Measurements from ENCODE around the gene SLC39A8.
A peak's percentile ranks its signal among the peaks of the same experiment; 100 is the strongest.
"Not testable (repeated sequence)": the region's sequence is repeated elsewhere in the genome, so short reads cannot be mapped to it uniquely, and the experiment has no call there.

Gene SLC39A8

DNA sequence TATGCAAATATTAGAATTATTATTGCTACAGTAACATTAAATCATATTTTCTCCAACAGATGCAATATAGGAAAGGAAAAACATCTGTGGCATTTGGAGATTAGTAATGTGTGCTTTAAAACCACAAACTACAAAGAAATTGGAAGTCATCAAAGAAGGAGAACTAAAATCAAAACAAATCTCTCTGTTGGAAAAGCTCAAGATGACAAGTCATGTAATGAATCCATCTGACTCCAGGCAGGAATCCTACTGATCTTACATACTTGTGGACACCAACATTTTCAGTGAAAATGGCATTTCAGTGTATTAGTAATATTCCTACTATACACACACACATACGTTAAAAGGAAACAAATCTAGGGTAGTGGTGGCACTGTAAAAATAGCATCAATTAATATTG, 98.2 kb downstream of the SLC39A8 start:
- no CpG with 5 or more reads among the region's 1 CpG for WGBS, 2 donors (ENCODE audit: extremely low coverage in 2 of 2, insufficient read length in 2 of 2, insufficient replicate concordance in 1 of 2)
- H3K14ac ChIP-seq (ENCODE audit: low read length), result no peak overlapping the region

DNA sequence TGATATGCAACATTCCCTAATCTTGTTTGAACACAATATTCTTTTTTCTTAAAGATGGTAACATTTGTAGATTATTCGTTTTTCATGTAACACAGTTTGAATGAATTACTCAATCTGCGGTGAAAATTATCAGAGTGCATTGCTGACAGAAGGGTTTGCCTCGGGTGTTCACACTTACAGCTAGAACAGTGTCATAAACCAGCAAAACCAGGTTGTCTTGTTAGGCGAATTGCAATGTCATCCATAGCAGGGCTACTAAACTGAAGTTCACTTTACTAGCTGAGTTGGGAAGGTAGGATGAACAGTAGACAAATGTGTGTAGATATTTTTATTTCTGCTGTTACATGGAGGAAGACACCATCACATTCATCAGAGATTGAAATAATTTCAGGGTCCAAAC, 98.9 kb downstream of the SLC39A8 start:
- no CpG with 5 or more reads among the region's 4 CpGs for WGBS, 2 donors (ENCODE audit: extremely low coverage in 2 of 2, insufficient read length in 2 of 2, insufficient replicate concordance in 1 of 2)
- H2AFZ ChIP-seq (ENCODE audit: low read length), result no peak overlapping the region
- no peak overlapping the region for H3K27ac ChIP-seq (replicated peaks; ENCODE audit: low read length)
- peaks cover 0 to 2% of the 10 kb centered on the region in 2 donors for H3K9me3 ChIP-seq (replicated peaks in 1 of 2; ENCODE audit: control insufficient read depth in 2 of 2, insufficient read depth in 1 of 2, low read depth in 1 of 2, low read length in 2 of 2)
- H3K9ac ChIP-seq (ENCODE audit: low read depth, low read length, poor library complexity), result no peak overlapping the region
- no peak overlapping the region for H3K14ac ChIP-seq (ENCODE audit: low read length)
- no peak overlapping the region for H2BK120ac ChIP-seq (ENCODE audit: low read depth, low read length)
- no peak overlapping the region for H2AK5ac ChIP-seq (ENCODE audit: low read depth, low read length)
- no peak overlapping the region for H3K23ac ChIP-seq (ENCODE audit: low read depth, low read length, poor library complexity)
- no peaks in the 10 kb centered on the region for H3K4me1 ChIP-seq (ENCODE audit: control insufficient read depth in 2 of 2, insufficient read depth in 1 of 2, low read depth in 1 of 2, low read length in 2 of 2)
- DNase-seq (ENCODE audit: low spot score), result no peak
- H2BK12ac ChIP-seq (ENCODE audit: low read length), result no peak overlapping the region
- H3K79me1 ChIP-seq (ENCODE audit: low read depth, low read length), result no peaks in the 10 kb centered on the region
- H3K18ac ChIP-seq (ENCODE audit: low read length), result no peak overlapping the region
- no peak overlapping the region for H3K4ac ChIP-seq (ENCODE audit: low read length)
- no peak overlapping the region for H2BK15ac ChIP-seq (ENCODE audit: low read length)
- H4K8ac ChIP-seq (ENCODE audit: low read depth, low read length), result no peak overlapping the region
- H4K91ac ChIP-seq (ENCODE audit: low read depth, low read length, poor library complexity), result no peak overlapping the region
- H3K27me3 ChIP-seq (ENCODE audit: control insufficient read depth in 3 of 3, insufficient read depth in 3 of 3, low read depth in 1 of 3, low read length in 3 of 3), result no peaks in the 10 kb centered on the region
- H3K36me3 ChIP-seq (replicated peaks in 1 of 2; ENCODE audit: control insufficient read depth in 2 of 2, insufficient read depth in 2 of 2, low read length in 2 of 2), result no peaks in the 10 kb centered on the region
- H2BK5ac ChIP-seq (ENCODE audit: low read length), result no peak overlapping the region
- no peak overlapping the region for H3K4me2 ChIP-seq (ENCODE audit: insufficient read depth, low read length, poor library complexity, severe bottlenecking)
- no peak overlapping the region for H3K4me3 ChIP-seq (ENCODE audit: low read length in 2 of 2)

More for the DNA sequence above, 98.2 kb downstream of the SLC39A8 start:
- no peak for DNase-seq (ENCODE audit: low spot score)
- no peak overlapping the region for H3K9ac ChIP-seq (ENCODE audit: low read depth, low read length, poor library complexity)
- H4K8ac ChIP-seq (ENCODE audit: low read depth, low read length), result no peak overlapping the region
- no peak overlapping the region for H3K23ac ChIP-seq (ENCODE audit: low read depth, low read length, poor library complexity)
- H3K4me2 ChIP-seq (ENCODE audit: insufficient read depth, low read length, poor library complexity, severe bottlenecking), result no peak overlapping the region
- no peaks in the 10 kb centered on the region for H3K79me1 ChIP-seq (ENCODE audit: low read depth, low read length)
- no peak overlapping the region for H2AK5ac ChIP-seq (ENCODE audit: low read depth, low read length)
- H3K36me3 ChIP-seq (replicated peaks in 1 of 2; ENCODE audit: control insufficient read depth in 2 of 2, insufficient read depth in 2 of 2, low read length in 2 of 2), result no peaks in the 10 kb centered on the region
- no peaks in the 10 kb centered on the region for H3K27me3 ChIP-seq (ENCODE audit: control insufficient read depth in 3 of 3, insufficient read depth in 3 of 3, low read depth in 1 of 3, low read length in 3 of 3)
- H2BK15ac ChIP-seq (ENCODE audit: low read length), result no peak overlapping the region
- H2BK12ac ChIP-seq (ENCODE audit: low read length), result no peak overlapping the region
- H2AFZ ChIP-seq (ENCODE audit: low read length), result no peak overlapping the region
- no peak overlapping the region for H4K91ac ChIP-seq (ENCODE audit: low read depth, low read length, poor library complexity)
- no peak overlapping the region for H3K4ac ChIP-seq (ENCODE audit: low read length)
- H3K9me3 ChIP-seq (replicated peaks in 1 of 2; ENCODE audit: control insufficient read depth in 2 of 2, insufficient read depth in 1 of 2, low read depth in 1 of 2, low read length in 2 of 2), result peaks cover 0 to 2% of the 10 kb centered on the region in 2 donors
- H3K4me1 ChIP-seq (ENCODE audit: control insufficient read depth in 2 of 2, insufficient read depth in 1 of 2, low read depth in 1 of 2, low read length in 2 of 2), result no peaks in the 10 kb centered on the region
- no peak overlapping the region for H3K27ac ChIP-seq (replicated peaks; ENCODE audit: low read length)
- no peak overlapping the region for H3K18ac ChIP-seq (ENCODE audit: low read length)
- no peak overlapping the region for H2BK5ac ChIP-seq (ENCODE audit: low read length)
- H2BK120ac ChIP-seq (ENCODE audit: low read depth, low read length), result no peak overlapping the region
- no peak overlapping the region for H3K4me3 ChIP-seq (ENCODE audit: low read length in 2 of 2)

DNA sequence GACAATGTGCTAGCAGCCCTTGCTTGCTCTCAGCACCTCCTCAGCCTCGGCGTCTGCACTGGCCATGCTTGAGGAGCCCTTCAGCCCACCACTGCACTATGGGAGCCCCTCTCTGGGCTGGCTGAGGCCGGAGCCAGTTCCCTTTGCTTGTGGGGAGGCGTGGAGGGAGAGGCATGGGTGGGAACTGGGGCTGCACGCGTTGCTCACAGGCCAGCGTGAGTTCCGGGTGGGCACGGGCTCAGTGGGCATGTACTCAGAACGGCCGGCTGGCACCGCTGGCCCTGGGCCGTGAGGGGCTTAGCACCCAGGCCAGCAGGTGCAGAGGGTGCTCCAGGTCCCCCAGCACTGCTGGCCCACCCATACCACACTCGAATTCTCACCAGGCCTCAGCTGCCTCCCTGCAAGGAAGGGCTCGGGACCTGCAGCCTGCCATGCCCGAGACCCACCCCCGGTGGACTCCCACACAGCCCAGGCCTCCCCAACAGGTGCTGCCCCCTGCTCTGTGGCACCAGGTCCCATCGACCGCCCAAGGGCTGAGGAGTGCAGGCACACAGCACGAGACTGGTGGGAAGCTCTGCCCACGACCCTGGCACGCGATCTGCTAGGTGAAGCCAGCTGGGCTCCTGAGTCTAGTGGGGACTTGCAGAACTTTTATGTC, 100.3 kb downstream of the SLC39A8 start:
- no CpG with 5 or more reads among the region's 23 CpGs for WGBS, 2 donors (ENCODE audit: extremely low coverage in 2 of 2, insufficient read length in 2 of 2, insufficient replicate concordance in 1 of 2)
- Histone ChIP-seq H3K27me3 (ENCODE audit: control insufficient read depth in 3 of 3, insufficient read depth in 3 of 3, low read depth in 1 of 3, low read length in 3 of 3) (no peaks in the 10 kb centered on the region), H3K14ac (ENCODE audit: low read length) (no peak overlapping the region), H2BK12ac (ENCODE audit: low read length) (no peak overlapping the region), H3K9ac (ENCODE audit: low read depth, low read length, poor library complexity) (peak overlapping the region; percentile 60), H2AFZ (ENCODE audit: low read length) (no peak overlapping the region), H3K9me3 (replicated peaks in 1 of 2; ENCODE audit: control insufficient read depth in 2 of 2, insufficient read depth in 1 of 2, low read depth in 1 of 2, low read length in 2 of 2) (peaks cover 0 to 2% of the 10 kb centered on the region in 2 donors), H4K91ac (ENCODE audit: low read depth, low read length, poor library complexity) (no peak overlapping the region), H3K36me3 (replicated peaks in 1 of 2; ENCODE audit: control insufficient read depth in 2 of 2, insufficient read depth in 2 of 2, low read length in 2 of 2) (no peaks in the 10 kb centered on the region), H4K8ac (ENCODE audit: low read depth, low read length) (no peak overlapping the region), H3K4ac (ENCODE audit: low read length) (no peak overlapping the region), H2AK5ac (ENCODE audit: low read depth, low read length) (peak overlapping the region; percentile 63), H3K4me2 (ENCODE audit: insufficient read depth, low read length, poor library complexity, severe bottlenecking) (no peak overlapping the region), H3K23ac (ENCODE audit: low read depth, low read length, poor library complexity) (no peak overlapping the region), H3K27ac (replicated peaks; ENCODE audit: low read length) (no peak overlapping the region), H2BK5ac (ENCODE audit: low read length) (no peak overlapping the region), H3K18ac (ENCODE audit: low read length) (no peak overlapping the region), H3K79me1 (ENCODE audit: low read depth, low read length) (no peaks in the 10 kb centered on the region), H2BK15ac (ENCODE audit: low read length) (no peak overlapping the region), H2BK120ac (ENCODE audit: low read depth, low read length) (no peak overlapping the region), H3K4me1 (ENCODE audit: control insufficient read depth in 2 of 2, insufficient read depth in 1 of 2, low read depth in 1 of 2, low read length in 2 of 2) (no peaks in the 10 kb centered on the region), H3K4me3 (ENCODE audit: low read length in 2 of 2) (no peak overlapping the region)
- no peak for DNase-seq (ENCODE audit: low spot score)

DNA sequence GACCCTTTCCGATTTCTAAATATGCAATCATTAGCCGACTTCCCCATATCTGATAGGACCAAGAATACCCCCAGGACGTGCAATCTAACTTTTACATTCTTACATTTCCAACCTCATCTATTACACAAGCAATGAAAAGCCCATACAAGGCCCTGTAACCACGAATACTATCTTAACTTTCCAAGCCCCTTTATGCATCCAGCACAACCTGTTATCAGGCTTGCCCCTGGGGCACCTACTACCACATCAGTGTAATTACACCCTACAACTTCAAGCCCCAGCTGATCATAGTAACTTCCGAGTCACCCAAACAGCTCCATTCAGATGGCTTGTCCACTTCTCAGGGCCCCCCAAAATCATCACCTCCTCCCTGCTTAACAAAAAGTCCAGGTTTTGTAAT, 102.0 kb downstream of the SLC39A8 start:
- not testable (repeated sequence) for H2BK5ac ChIP-seq (ENCODE audit: low read length); H3K36me3 ChIP-seq (replicated peaks in 1 of 2; ENCODE audit: control insufficient read depth in 2 of 2, insufficient read depth in 2 of 2, low read length in 2 of 2); H3K18ac ChIP-seq (ENCODE audit: low read length); H2BK15ac ChIP-seq (ENCODE audit: low read length); H2AFZ ChIP-seq (ENCODE audit: low read length); H3K4me2 ChIP-seq (ENCODE audit: insufficient read depth, low read length, poor library complexity, severe bottlenecking); H4K91ac ChIP-seq (ENCODE audit: low read depth, low read length, poor library complexity); H3K4me3 ChIP-seq (ENCODE audit: low read length in 2 of 2); H3K4me1 ChIP-seq (ENCODE audit: control insufficient read depth in 2 of 2, insufficient read depth in 1 of 2, low read depth in 1 of 2, low read length in 2 of 2); H3K27ac ChIP-seq (replicated peaks; ENCODE audit: low read length); H2AK5ac ChIP-seq (ENCODE audit: low read depth, low read length); H3K9me3 ChIP-seq (replicated peaks in 1 of 2; ENCODE audit: control insufficient read depth in 2 of 2, insufficient read depth in 1 of 2, low read depth in 1 of 2, low read length in 2 of 2); H3K4ac ChIP-seq (ENCODE audit: low read length); H3K14ac ChIP-seq (ENCODE audit: low read length); H2BK120ac ChIP-seq (ENCODE audit: low read depth, low read length); H3K9ac ChIP-seq (ENCODE audit: low read depth, low read length, poor library complexity); H3K23ac ChIP-seq (ENCODE audit: low read depth, low read length, poor library complexity); DNase-seq (ENCODE audit: low spot score); H3K79me1 ChIP-seq (ENCODE audit: low read depth, low read length); H4K8ac ChIP-seq (ENCODE audit: low read depth, low read length); H2BK12ac ChIP-seq (ENCODE audit: low read length); H3K27me3 ChIP-seq (ENCODE audit: control insufficient read depth in 3 of 3, insufficient read depth in 3 of 3, low read depth in 1 of 3, low read length in 3 of 3)
- no CpG with 5 or more reads among the region's 5 CpGs for WGBS, 2 donors (ENCODE audit: extremely low coverage in 2 of 2, insufficient read length in 2 of 2, insufficient replicate concordance in 1 of 2)
